Lung (tissue), 12 donors: ENCODE results near the gene PYGO2. TPM values are rescaled to one million over a fixed set of nuclear protein-coding genes. Genes with fewer than 3 reads are reported as not detected.

ENCODE experiments used
- ATAC-seq: fragments of 200-7000 bp; cut with Tn5 transposase; one replicate; pipeline ENCODE4 v1.9.1; 2020; ENCODE audit warnings: moderate number of reproducible peaks; ENCODE audit not compliant: insufficient read depth, low FRiP score
- DNase-seq, 3 donors: peaks; one replicate each; pipeline ENCODE4 v3.0.0-alpha.2; 2013 to 2017
- H3K27ac ChIP-seq, 2 donors: one replicate each; pipeline ENCODE4 v1.5.1; 2013; ENCODE audit warnings: mild to moderate bottlenecking in 2 of 2, moderate library complexity in 2 of 2, control low read depth in 1 of 2, inconsistent platforms in 1 of 2, low read depth in 1 of 2, low read length in 1 of 2
- H3K27me3 ChIP-seq, 3 donors: one replicate each; pipeline ENCODE4 v1.5.1; 2013; ENCODE audit warnings: low read length in 2 of 3; ENCODE audit not compliant: control insufficient read depth in 3 of 3, insufficient read depth in 3 of 3
- H3K36me3 ChIP-seq, 4 donors: one replicate each; pipeline ENCODE4 v1.5.1; 2013; ENCODE audit warnings: low read length in 4 of 4, mild to moderate bottlenecking in 1 of 4, moderate library complexity in 1 of 4; ENCODE audit not compliant: control insufficient read depth in 4 of 4, insufficient read depth in 4 of 4
- H3K4me1 ChIP-seq, 5 donors: one replicate each; pipeline ENCODE4 v1.5.1; 2013; ENCODE audit warnings: low read length in 5 of 5, mild to moderate bottlenecking in 2 of 5, moderate library complexity in 1 of 5; ENCODE audit not compliant: control insufficient read depth in 5 of 5, insufficient read depth in 5 of 5
- H3K4me3 ChIP-seq: one replicate; pipeline ENCODE4 v1.5.1; 2013; ENCODE audit warnings: mild to moderate bottlenecking, control low read depth, moderate library complexity
- H3K9ac ChIP-seq, 2 donors: one replicate each; pipeline ENCODE4 v1.5.1; 2013; ENCODE audit warnings: low read length in 2 of 2, control low read depth in 1 of 2; ENCODE audit not compliant: insufficient read depth in 1 of 2
- H3K9me3 ChIP-seq, 4 donors: one replicate each; pipeline ENCODE4 v1.5.1; 2013; ENCODE audit warnings: low read length in 3 of 4, mild to moderate bottlenecking in 1 of 4, moderate library complexity in 1 of 4; ENCODE audit not compliant: control insufficient read depth in 4 of 4, insufficient read depth in 3 of 4
- CTCF ChIP-seq: IDR thresholded peaks from 2 replicates; pipeline ENCODE4 v1.5.1; 2012; ENCODE audit warnings: mild to moderate bottlenecking; ENCODE audit errors: control extremely low read depth, extremely low read depth
- WGBS, 2 donors: extraction: QIAGEN DNeasy Blood & Tissue Kit; methylation state at CpG; one replicate each; pipeline ENCODE4 v1.1.7; 2013; 5-methylcytosine and 5-hydroxymethylcytosine counted together
- polyA plus RNA-seq, 2 donors: library from polyadenylated mRNA; stranded (reverse); fragments of 200-250 nt; gene quantifications; one replicate each; pipeline ENCODE4 v1.2.1, GENCODE V29; 2013
- total RNA-seq, 2 donors: library from RNA; depleted of rRNA in 1 of 2; stranded (reverse); fragments of >200 nt in 1 of 2; gene quantifications; one replicate each; pipeline ENCODE4 v1.2.1, GENCODE V29; 2014 to 2021
- donor health status: control.
- donor health status: control.
- donor health status: Bipolar disorder and iron deficiency.
- donor health status: healthy.
- donor health status: DM: yes; HTN: yes; CAD: no.

PYGO2 gene
- total and polyA plus RNA-seq, 4 donors = 14.6 to 25.2 (median 20.0) TPM

- no peaks in the 10 kb centered on the region for H3K9me3 ChIP-seq
- ATAC-seq (no peak), DNase-seq (no peak)
- 78 to 81% methylated on average over 8 of the region's 8 CpGs for WGBS, 2 donors
- TF ChIP-seq CTCF = no peak
- H3K27me3 ChIP-seq = no peaks in the 10 kb centered on the region
- no peak within 1 kb of the TSS for H3K27ac ChIP-seq
- H3K36me3 ChIP-seq = peaks cover 0 to 15% (median 3%) of the 10 kb centered on the region in 4 donors
- H3K9ac ChIP-seq = no peak within 1 kb of the TSS
- no peak within 1 kb of the TSS for H3K4me3 ChIP-seq
- peaks cover 0 to 2% (median 0%) of the 10 kb centered on the region in 5 donors for H3K4me1 ChIP-seq
These were observed 32.1 kb upstream of the PYGO2 start, which contains the start of gene LENEP for GRCh38 chr1:154993572-154994268. TSS of gene LENEP (plus strand) at chr1:154993586. CDS start at chr1:154993608, 22 bp downstream.

GRCh38 chr1:154992721-154993571 lies 31.4 kb upstream of the PYGO2 start:
- H3K27ac ChIP-seq = no peak overlapping the region
- ATAC-seq = no peak
- TF ChIP-seq CTCF = no peak
- 82 to 85% methylated on average over 14 of the region's 14 CpGs for WGBS, 2 donors
- H3K9ac ChIP-seq = no peak overlapping the region
- peaks cover 0 to 22% (median 5%) of the 10 kb centered on the region in 4 donors for H3K36me3 ChIP-seq
- H3K4me3 ChIP-seq = no peak overlapping the region
- no peaks in the 10 kb centered on the region for H3K27me3 ChIP-seq
- H3K4me1 ChIP-seq = no peaks in the 10 kb centered on the region
- no peaks in the 10 kb centered on the region for H3K9me3 ChIP-seq
- no peak for DNase-seq

GRCh38 chr1:154990276-154990675 lies 28.7 kb upstream of the PYGO2 start:
- Histone ChIP-seq H3K27me3 (no peaks in the 10 kb centered on the region), H3K9ac (no peak overlapping the region), H3K4me1 (no peaks in the 10 kb centered on the region), H3K27ac (no peak overlapping the region), H3K36me3 (peaks cover 0 to 31% (median 6%) of the 10 kb centered on the region in 4 donors), H3K9me3 (no peaks in the 10 kb centered on the region), H3K4me3 (no peak overlapping the region)
- ATAC-seq = no peak
- no peak for TF ChIP-seq CTCF
- WGBS, 2 donors = 91 to 97% methylated on average over 8 of the region's 8 CpGs
- DNase-seq = no peak
